ENCODE data around the gene RAD54L2. TPM values are rescaled to one million over a fixed set of nuclear protein-coding genes. Genes with fewer than 3 reads are reported as not detected.

The RAD54L2 gene
- total and polyA plus RNA-seq, 2 of the 8 experiments (the other 6 are each of a cell fraction or from before 2014, with no cell fraction given) = 8.2 to 35.2 TPM

- H4K8ac ChIP-seq (ENCODE audit: extremely low read depth, insufficient read depth, low read length) = no peak overlapping the region
- no peak overlapping the region for H3K18ac ChIP-seq (ENCODE audit: extremely low read depth, low read length)
- no peak overlapping the region for H2BK20ac ChIP-seq (ENCODE audit: low read length)
- H2AFZ ChIP-seq (ENCODE audit: low read length) = no peak overlapping the region
- no peak overlapping the region for H3K4ac ChIP-seq (replicated peaks; ENCODE audit: insufficient read length, low read depth, low read length)
- H2BK5ac ChIP-seq (ENCODE audit: low read depth, low read length) = peak overlapping the region; percentile 73; the same call in 1 of the 2 replicates
- H3K23me2 ChIP-seq (ENCODE audit: low read depth, low read length) = no peaks in the 10 kb centered on the region
- TF ChIP-seq TEAD4 (IDR thresholded peaks at IDR 0.05; ENCODE audit: low read depth, low read length) = 0 out of 2 replicates have a peak, but pooled peaks have one; percentile 11
- no peak for TF ChIP-seq GTF2F1 (IDR thresholded peaks at IDR 0.05; ENCODE audit: borderline replicate concordance, low read depth, low read length)
- TF ChIP-seq SRF (IDR thresholded peaks at IDR 0.05; ENCODE audit: low read depth, low read length) = no peak
- H3K4me2 ChIP-seq (ENCODE audit: insufficient read depth in 1 of 2, low read depth in 2 of 2, low read length in 2 of 2) = peak overlapping the region; percentile 23 to 49; a peak in 3 of 4 replicates
- no peak overlapping the region for H3K4me3 ChIP-seq (ENCODE audit: extremely low read depth in 1 of 4, insufficient read depth in 2 of 4, low read depth in 3 of 4, low read length in 4 of 4)
- 35% methylated on average over 2 of the region's 2 CpGs; no CpG with 5 or more reads in 1 of the 2 experiments for WGBS, 2 experiments (ENCODE audit: extremely low coverage in 1 of 2, insufficient coverage in 1 of 2, insufficient read length in 1 of 2, insufficient replicate concordance in 2 of 2, low coverage in 1 of 2, low lambda C conversion rate in 2 of 2, missing lambda C conversion rate in 1 of 2)
- ChIA-PET POLR2A (ENCODE audit: partially characterized antibody) (interaction anchor here (1.0 to 2.7 kb wide), 3 partner anchors 19 to 43 kb away, joined by 3 to 16 read pairs (median 3); partner anchors contain the start of gene RAD54L2), CTCF (ENCODE audit: partially characterized antibody) (interaction anchor here (0.6 to 3.1 kb wide), 6 partner anchors 11 to 139 kb away, joined by 3 to 13 read pairs (median 4); no protein-coding TSS in a partner anchor)
- H2BK15ac ChIP-seq (ENCODE audit: low read length) = no peak overlapping the region
- no peak overlapping the region for H3K56ac ChIP-seq (replicated peaks; ENCODE audit: insufficient read length, low read depth, low read length)
- H4K91ac ChIP-seq (replicated peaks; ENCODE audit: insufficient read length, low read length) = no peak overlapping the region
- H4K20me1 ChIP-seq (replicated peaks in 1 of 2; ENCODE audit: control insufficient read depth in 1 of 2, insufficient read depth in 2 of 2, low read length in 2 of 2) = peaks cover 0 to 2% of the 10 kb centered on the region in 2 experiments
- H3K79me1 ChIP-seq (ENCODE audit: low read depth, low read length) = peaks cover 6% of the 10 kb centered on the region
- peaks cover 0 to 4% of the 10 kb centered on the region in 2 experiments; a peak in 2 of 4 replicates for H3K9me3 ChIP-seq (ENCODE audit: insufficient read depth in 2 of 2, low read depth in 1 of 2, low read length in 1 of 2)
- peaks cover 0 to 21% of the 10 kb centered on the region in 2 experiments; a peak in 3 of 4 replicates for H3K79me2 ChIP-seq (ENCODE audit: control insufficient read depth in 1 of 2, insufficient read depth in 2 of 2, low read length in 2 of 2)
- H3K9ac ChIP-seq (replicated peaks in 1 of 4; ENCODE audit: extremely low read depth in 1 of 4, low read depth in 3 of 4, low read length in 3 of 4) = no peak overlapping the region
- H2BK12ac ChIP-seq (ENCODE audit: low read depth, low read length) = peak overlapping the region; percentile 90; the same call in 1 of the 2 replicates
- no peaks in the 10 kb centered on the region for H3K27me3 ChIP-seq (replicated peaks in 1 of 4; ENCODE audit: control insufficient read depth in 3 of 4, extremely low read depth in 1 of 4, insufficient read depth in 3 of 4, low read length in 3 of 4)
- H3K27ac ChIP-seq (ENCODE audit: low read depth, low read length) = no peak overlapping the region
- H3K4me1 ChIP-seq (replicated peaks in 1 of 4; ENCODE audit: control insufficient read depth in 3 of 4, insufficient read depth in 4 of 4, low read length in 3 of 4) = peaks cover 2 to 10% (median 5%) of the 10 kb centered on the region in 4 experiments; a peak in 4 of 7 replicates
- no peak overlapping the region for H4K5ac ChIP-seq (ENCODE audit: insufficient read length, low read depth, low read length)
- DNase-seq (ENCODE audit: low read depth in 1 of 2, low spot score in 2 of 2) = no peak
- no peak overlapping the region; the same call in 1 of the 2 replicates for H2AK5ac ChIP-seq (ENCODE audit: low read depth, low read length)
- H2BK120ac ChIP-seq (replicated peaks; ENCODE audit: low read depth, low read length) = no peak overlapping the region
- FAIRE-seq = no peak
- no peak overlapping the region for H3K14ac ChIP-seq (ENCODE audit: insufficient read length)
- H3K23ac ChIP-seq (ENCODE audit: insufficient read length) = no peak overlapping the region
- H3K36me3 ChIP-seq (ENCODE audit: control insufficient read depth in 2 of 4, insufficient read depth in 4 of 4, low read length in 3 of 4) = no peaks in the 10 kb centered on the region
Measured at GRCh38 chr3:51580418-51580817, 41.9 kb downstream of the RAD54L2 start.
